ENCODE data around the gene GAGE12D. TPM values are rescaled to one million over a fixed set of nuclear protein-coding genes. Genes with fewer than 3 reads are reported as not detected.
"Not testable (repeated sequence)": the region's sequence is repeated elsewhere in the genome, so short reads cannot be mapped to it uniquely, and the experiment has no call there.

Gene GAGE12D
- not detected for total RNA-seq

GRCh38 chrX:49541433-49541832 is at the start of gene GAGE12D:
Gene GAGE12D (plus strand): TSS chrX:49541733. CDS start chrX:49542888, 1,155 bp downstream.
- H3K27ac Mint-ChIP-seq; ATAC-seq; POLR2A ChIA-PET; H3K4me1 Mint-ChIP-seq; DNase-seq; H3K27me3 Mint-ChIP-seq; CTCF ChIA-PET; H3K36me3 Mint-ChIP-seq (ENCODE audit: low read depth); H3K9me3 Mint-ChIP-seq (ENCODE audit: low read depth); intact Hi-C loops (cut with DNase I, micrococcal nuclease); H3K4me3 Mint-ChIP-seq: not testable (repeated sequence)

GRCh38 chrX:49531877-49532276 is 9.7 kb upstream of the GAGE12D start, which contains the start of gene GAGE12C:
Gene GAGE12C (plus strand): TSS chrX:49532177. CDS start chrX:49533332, 1,155 bp downstream.
- POLR2A ChIA-PET, H3K4me1 Mint-ChIP-seq: not testable (repeated sequence)

GRCh38 chrX:49550989-49551388 is 9.5 kb downstream of the GAGE12D start, which contains the start of gene GAGE12E:
Gene GAGE12E (plus strand): TSS chrX:49551289. CDS start chrX:49552444, 1,155 bp downstream.
- ATAC-seq; H3K4me1 Mint-ChIP-seq; H3K9me3 Mint-ChIP-seq (ENCODE audit: low read depth); H3K36me3 Mint-ChIP-seq (ENCODE audit: low read depth); DNase-seq; H3K4me3 Mint-ChIP-seq; H3K27ac Mint-ChIP-seq; H3K27me3 Mint-ChIP-seq; POLR2A ChIA-PET; CTCF ChIA-PET; intact Hi-C loops (cut with DNase I, micrococcal nuclease): not testable (repeated sequence)

More at GRCh38 chrX:49531877-49532276, 9.7 kb upstream of the GAGE12D start, which contains the start of gene GAGE12C:
- DNase-seq; ATAC-seq; H3K9me3 Mint-ChIP-seq (ENCODE audit: low read depth); CTCF ChIA-PET; intact Hi-C loops (cut with DNase I, micrococcal nuclease); H3K4me3 Mint-ChIP-seq; H3K27me3 Mint-ChIP-seq; H3K27ac Mint-ChIP-seq; H3K36me3 Mint-ChIP-seq (ENCODE audit: low read depth): not testable (repeated sequence)

- POLR2A ChIA-PET, ATAC-seq: not testable (repeated sequence)
Observed at GRCh38 chrX:49560542-49560941, 19.0 kb downstream of the GAGE12D start, which contains the start of gene GAGE12F. Gene GAGE12F (plus strand): TSS chrX:49560842. CDS start chrX:49561997, 1,155 bp downstream.

DNA sequence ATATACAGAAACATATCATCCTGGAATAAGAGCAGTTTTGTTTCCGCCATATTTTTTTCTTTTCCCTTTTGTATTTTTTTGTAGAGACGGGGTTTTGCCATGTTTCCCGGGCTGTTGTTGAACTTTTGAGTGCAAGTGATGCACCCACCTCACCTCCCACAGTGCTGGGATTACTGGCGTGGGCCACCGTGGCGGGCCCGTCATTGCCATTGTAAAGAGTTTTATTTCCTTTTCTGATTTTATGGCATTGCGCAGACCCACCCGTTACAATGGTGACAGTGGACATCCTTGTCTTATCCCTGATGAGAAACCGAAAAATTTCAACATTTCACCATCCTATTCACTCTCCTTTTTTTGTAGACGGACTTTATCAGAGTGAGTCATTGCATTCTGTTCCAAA is 27.2 kb downstream of the GAGE12D start:
- POLR2A ChIA-PET; ATAC-seq; H3K36me3 Mint-ChIP-seq (ENCODE audit: low read depth); H3K4me3 Mint-ChIP-seq; H3K4me1 Mint-ChIP-seq; CTCF ChIA-PET; H3K9me3 Mint-ChIP-seq (ENCODE audit: low read depth); DNase-seq; H3K27ac Mint-ChIP-seq; intact Hi-C loops (cut with DNase I, micrococcal nuclease); H3K27me3 Mint-ChIP-seq: not testable (repeated sequence)

More at GRCh38 chrX:49560542-49560941, 19.0 kb downstream of the GAGE12D start, which contains the start of gene GAGE12F:
- CTCF ChIA-PET; intact Hi-C loops (cut with DNase I, micrococcal nuclease); H3K27ac Mint-ChIP-seq; DNase-seq; H3K9me3 Mint-ChIP-seq (ENCODE audit: low read depth); H3K36me3 Mint-ChIP-seq (ENCODE audit: low read depth); H3K4me1 Mint-ChIP-seq; H3K27me3 Mint-ChIP-seq; H3K4me3 Mint-ChIP-seq: not testable (repeated sequence)

GRCh38 chrX:49569152-49569551 is 27.6 kb downstream of the GAGE12D start:
- H3K4me3 Mint-ChIP-seq; H3K4me1 Mint-ChIP-seq; DNase-seq; POLR2A ChIA-PET; ATAC-seq; H3K27ac Mint-ChIP-seq; intact Hi-C loops (cut with DNase I, micrococcal nuclease); CTCF ChIA-PET; H3K27me3 Mint-ChIP-seq; H3K36me3 Mint-ChIP-seq (ENCODE audit: low read depth); H3K9me3 Mint-ChIP-seq (ENCODE audit: low read depth): not testable (repeated sequence)

- POLR2A ChIA-PET, ATAC-seq, H3K27ac Mint-ChIP-seq: not testable (repeated sequence)
Observed at GRCh38 chrX:49570100-49570499, 28.6 kb downstream of the GAGE12D start, which contains the start of gene GAGE12G. Gene GAGE12G (plus strand): TSS chrX:49570400. CDS start chrX:49571555, 1,155 bp downstream.

DNA sequence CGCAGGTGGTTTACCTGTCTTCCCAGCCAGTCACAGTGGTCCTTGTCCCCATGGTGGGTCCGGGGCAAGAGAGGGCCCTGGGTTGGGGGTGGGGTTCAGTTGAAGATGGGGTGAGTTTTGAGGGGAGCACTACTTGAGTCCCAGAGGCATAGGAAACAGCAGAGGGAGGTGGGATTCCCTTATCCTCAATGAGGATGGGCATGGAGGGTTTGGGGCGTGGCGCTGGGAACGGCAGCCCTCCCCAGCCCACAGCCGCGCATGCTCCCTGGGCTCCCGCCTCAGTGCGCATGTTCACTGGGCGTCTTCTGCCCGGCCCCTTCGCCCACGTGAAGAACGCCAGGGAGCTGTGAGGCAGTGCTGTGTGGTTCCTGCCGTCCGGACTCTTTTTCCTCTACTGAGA is 38.1 kb downstream of the GAGE12D start, which contains the start of gene GAGE12H:
TSS of gene GAGE12H (plus strand) at position 301 of the 400 bp plus-strand sequence. CDS start 1,155 bp downstream, outside the sequence.
- POLR2A ChIA-PET; CTCF ChIA-PET; H3K4me1 Mint-ChIP-seq; H3K36me3 Mint-ChIP-seq (ENCODE audit: low read depth); H3K4me3 Mint-ChIP-seq; H3K9me3 Mint-ChIP-seq (ENCODE audit: low read depth); H3K27ac Mint-ChIP-seq; DNase-seq; H3K27me3 Mint-ChIP-seq; ATAC-seq; intact Hi-C loops (cut with DNase I, micrococcal nuclease): not testable (repeated sequence)

More at GRCh38 chrX:49570100-49570499, 28.6 kb downstream of the GAGE12D start, which contains the start of gene GAGE12G:
- H3K4me3 Mint-ChIP-seq; DNase-seq; H3K27me3 Mint-ChIP-seq; intact Hi-C loops (cut with DNase I, micrococcal nuclease); H3K9me3 Mint-ChIP-seq (ENCODE audit: low read depth); H3K4me1 Mint-ChIP-seq; CTCF ChIA-PET; H3K36me3 Mint-ChIP-seq (ENCODE audit: low read depth): not testable (repeated sequence)

- H3K27me3 Mint-ChIP-seq; intact Hi-C loops (cut with DNase I, micrococcal nuclease); ATAC-seq; POLR2A ChIA-PET; DNase-seq; CTCF ChIA-PET; H3K27ac Mint-ChIP-seq; H3K36me3 Mint-ChIP-seq (ENCODE audit: low read depth); H3K4me3 Mint-ChIP-seq; H3K9me3 Mint-ChIP-seq (ENCODE audit: low read depth); H3K4me1 Mint-ChIP-seq: not testable (repeated sequence)
Observed at GRCh38 chrX:49589196-49589595, 47.7 kb downstream of the GAGE12D start, which contains the start of gene GAGE2A. Gene GAGE2A (plus strand): TSS chrX:49589496. CDS start chrX:49590651, 1,155 bp downstream.

- DNase-seq; H3K36me3 Mint-ChIP-seq (ENCODE audit: low read depth); ATAC-seq; POLR2A ChIA-PET; H3K27ac Mint-ChIP-seq; intact Hi-C loops (cut with DNase I, micrococcal nuclease); H3K27me3 Mint-ChIP-seq; H3K9me3 Mint-ChIP-seq (ENCODE audit: low read depth); H3K4me3 Mint-ChIP-seq; CTCF ChIA-PET; H3K4me1 Mint-ChIP-seq: not testable (repeated sequence)
Observed at GRCh38 chrX:49589769-49590478, 48.4 kb downstream of the GAGE12D start.

- DNase-seq; H3K27me3 Mint-ChIP-seq; H3K4me3 Mint-ChIP-seq; H3K36me3 Mint-ChIP-seq (ENCODE audit: low read depth); intact Hi-C loops (cut with DNase I, micrococcal nuclease); POLR2A ChIA-PET; H3K9me3 Mint-ChIP-seq (ENCODE audit: low read depth); H3K4me1 Mint-ChIP-seq; ATAC-seq; CTCF ChIA-PET; H3K27ac Mint-ChIP-seq: not testable (repeated sequence)
Observed at GRCh38 chrX:49590488-49590887, 49.0 kb downstream of the GAGE12D start.
